ENCODE measurements around the gene NMBR.
"Not testable (repeated sequence)": the region's sequence is repeated elsewhere in the genome, so short reads cannot be mapped to it uniquely, and the experiment has no call there.

NMBR gene

GRCh38 chr6:142155091-142155490 lies 8.2 kb upstream of the NMBR start:
- H3K9ac ChIP-seq (ENCODE audit: low read length): no peak overlapping the region
- H3K27ac ChIP-seq (ENCODE audit: low read depth, low read length): peak overlapping the region; percentile 76
- peak overlapping the region; percentile 2; the same call in 1 of the 2 replicates for H3K4me3 ChIP-seq (ENCODE audit: low read depth, low read length)
- H3K4me1 ChIP-seq (ENCODE audit: control insufficient read depth, insufficient read depth, low read length): peaks cover 19% of the 10 kb centered on the region
- H3K36me3 ChIP-seq (ENCODE audit: control insufficient read depth, insufficient read depth, low read length): no peaks in the 10 kb centered on the region
- H3K9me3 ChIP-seq (ENCODE audit: control insufficient read depth, insufficient read depth, low read depth, low read length): no peaks in the 10 kb centered on the region
- no peaks in the 10 kb centered on the region for H3K27me3 ChIP-seq (ENCODE audit: control insufficient read depth, insufficient read depth, low read length)

GRCh38 chr6:142154336-142154735 lies 7.4 kb upstream of the NMBR start:
- Histone ChIP-seq H3K9me3 (ENCODE audit: control insufficient read depth, insufficient read depth, low read depth, low read length) (no peaks in the 10 kb centered on the region), H3K27me3 (ENCODE audit: control insufficient read depth, insufficient read depth, low read length) (no peaks in the 10 kb centered on the region), H3K4me3 (ENCODE audit: low read depth, low read length) (no peak overlapping the region), H3K27ac (ENCODE audit: low read depth, low read length) (0 out of 2 replicates have a peak overlapping the region, but pooled peaks have one; percentile 26), H3K9ac (ENCODE audit: low read length) (no peak overlapping the region), H3K36me3 (ENCODE audit: control insufficient read depth, insufficient read depth, low read length) (no peaks in the 10 kb centered on the region), H3K4me1 (ENCODE audit: control insufficient read depth, insufficient read depth, low read length) (peaks cover 23% of the 10 kb centered on the region)

GRCh38 chr6:142153196-142153595 lies 6.3 kb upstream of the NMBR start:
- no peak overlapping the region for H3K27ac ChIP-seq (ENCODE audit: low read depth, low read length)
- H3K36me3 ChIP-seq (ENCODE audit: control insufficient read depth, insufficient read depth, low read length): no peaks in the 10 kb centered on the region
- no peaks in the 10 kb centered on the region for H3K9me3 ChIP-seq (ENCODE audit: control insufficient read depth, insufficient read depth, low read depth, low read length)
- H3K4me1 ChIP-seq (ENCODE audit: control insufficient read depth, insufficient read depth, low read length): peaks cover 34% of the 10 kb centered on the region
- no peaks in the 10 kb centered on the region for H3K27me3 ChIP-seq (ENCODE audit: control insufficient read depth, insufficient read depth, low read length)
- no peak overlapping the region for H3K9ac ChIP-seq (ENCODE audit: low read length)
- no peak overlapping the region for H3K4me3 ChIP-seq (ENCODE audit: low read depth, low read length)

- Histone ChIP-seq H3K36me3 (ENCODE audit: control insufficient read depth, insufficient read depth, low read length) (no peaks in the 10 kb centered on the region), H3K4me3 (ENCODE audit: low read depth, low read length) (no peak overlapping the region), H3K9me3 (ENCODE audit: control insufficient read depth, insufficient read depth, low read depth, low read length) (no peaks in the 10 kb centered on the region), H3K4me1 (ENCODE audit: control insufficient read depth, insufficient read depth, low read length) (peaks cover 38% of the 10 kb centered on the region), H3K9ac (ENCODE audit: low read length) (no peak overlapping the region), H3K27ac (ENCODE audit: low read depth, low read length) (no peak overlapping the region), H3K27me3 (ENCODE audit: control insufficient read depth, insufficient read depth, low read length) (no peaks in the 10 kb centered on the region)
These were observed 5.8 kb upstream of the NMBR start for GRCh38 chr6:142152746-142153145.

- H3K9me3 ChIP-seq (ENCODE audit: control insufficient read depth, insufficient read depth, low read depth, low read length); H3K27ac ChIP-seq (ENCODE audit: low read depth, low read length); H3K36me3 ChIP-seq (ENCODE audit: control insufficient read depth, insufficient read depth, low read length); H3K4me3 ChIP-seq (ENCODE audit: low read depth, low read length); H3K27me3 ChIP-seq (ENCODE audit: control insufficient read depth, insufficient read depth, low read length); H3K4me1 ChIP-seq (ENCODE audit: control insufficient read depth, insufficient read depth, low read length); H3K9ac ChIP-seq (ENCODE audit: low read length): not testable (repeated sequence)
These were observed 5.4 kb downstream of the NMBR start for GRCh38 chr6:142141531-142141930.

- Histone ChIP-seq H3K27me3 (ENCODE audit: control insufficient read depth, insufficient read depth, low read length) (no peaks in the 10 kb centered on the region), H3K9me3 (ENCODE audit: control insufficient read depth, insufficient read depth, low read depth, low read length) (no peaks in the 10 kb centered on the region), H3K4me3 (ENCODE audit: low read depth, low read length) (no peak overlapping the region), H3K27ac (ENCODE audit: low read depth, low read length) (no peak overlapping the region), H3K9ac (ENCODE audit: low read length) (no peak overlapping the region), H3K4me1 (ENCODE audit: control insufficient read depth, insufficient read depth, low read length) (no peaks in the 10 kb centered on the region), H3K36me3 (ENCODE audit: control insufficient read depth, insufficient read depth, low read length) (no peaks in the 10 kb centered on the region)
These were observed 8.0 kb downstream of the NMBR start for GRCh38 chr6:142138876-142139275.

GRCh38 chr6:142132625-142133024 lies 14.3 kb downstream of the NMBR start, which contains the start of gene GJE1:
TSS of gene GJE1 (plus strand) at chr6:142132925. CDS start at chr6:142133159, 234 bp downstream.
- Histone ChIP-seq H3K36me3 (ENCODE audit: control insufficient read depth, insufficient read depth, low read length) (no peaks in the 10 kb centered on the region), H3K27me3 (ENCODE audit: control insufficient read depth, insufficient read depth, low read length) (no peaks in the 10 kb centered on the region), H3K4me1 (ENCODE audit: control insufficient read depth, insufficient read depth, low read length) (0 out of 2 replicates have a peak, but pooled peaks cover 4% of the 10 kb centered on the region), H3K9ac (ENCODE audit: low read length) (no peak within 1 kb of the TSS), H3K4me3 (ENCODE audit: low read depth, low read length) (no peak within 1 kb of the TSS), H3K27ac (ENCODE audit: low read depth, low read length) (no peak within 1 kb of the TSS), H3K9me3 (ENCODE audit: control insufficient read depth, insufficient read depth, low read depth, low read length) (no peaks in the 10 kb centered on the region)

- H3K27ac ChIP-seq (ENCODE audit: low read depth, low read length): no peak overlapping the region
- H3K9ac ChIP-seq (ENCODE audit: low read length): no peak overlapping the region
- H3K27me3 ChIP-seq (ENCODE audit: control insufficient read depth, insufficient read depth, low read length): no peaks in the 10 kb centered on the region
- no peaks in the 10 kb centered on the region for H3K9me3 ChIP-seq (ENCODE audit: control insufficient read depth, insufficient read depth, low read depth, low read length)
- H3K4me3 ChIP-seq (ENCODE audit: low read depth, low read length): no peak overlapping the region
- H3K4me1 ChIP-seq (ENCODE audit: control insufficient read depth, insufficient read depth, low read length): 0 out of 2 replicates have a peak, but pooled peaks cover 4% of the 10 kb centered on the region
- no peaks in the 10 kb centered on the region for H3K36me3 ChIP-seq (ENCODE audit: control insufficient read depth, insufficient read depth, low read length)
These were observed 16.1 kb downstream of the NMBR start for GRCh38 chr6:142130814-142131213.

GRCh38 chr6:142121342-142121741 lies 25.6 kb downstream of the NMBR start:
- no peaks in the 10 kb centered on the region for H3K4me1 ChIP-seq (ENCODE audit: control insufficient read depth, insufficient read depth, low read length)
- no peak overlapping the region for H3K27ac ChIP-seq (ENCODE audit: low read depth, low read length)
- no peaks in the 10 kb centered on the region for H3K27me3 ChIP-seq (ENCODE audit: control insufficient read depth, insufficient read depth, low read length)
- no peaks in the 10 kb centered on the region for H3K9me3 ChIP-seq (ENCODE audit: control insufficient read depth, insufficient read depth, low read depth, low read length)
- no peak overlapping the region for H3K4me3 ChIP-seq (ENCODE audit: low read depth, low read length)
- H3K36me3 ChIP-seq (ENCODE audit: control insufficient read depth, insufficient read depth, low read length): no peaks in the 10 kb centered on the region
- no peak overlapping the region for H3K9ac ChIP-seq (ENCODE audit: low read length)

GRCh38 chr6:142118925-142119324 lies 28.0 kb downstream of the NMBR start:
- Histone ChIP-seq H3K9ac (ENCODE audit: low read length) (no peak overlapping the region), H3K27me3 (ENCODE audit: control insufficient read depth, insufficient read depth, low read length) (no peaks in the 10 kb centered on the region), H3K4me1 (ENCODE audit: control insufficient read depth, insufficient read depth, low read length) (no peaks in the 10 kb centered on the region), H3K4me3 (ENCODE audit: low read depth, low read length) (no peak overlapping the region), H3K36me3 (ENCODE audit: control insufficient read depth, insufficient read depth, low read length) (no peaks in the 10 kb centered on the region), H3K27ac (ENCODE audit: low read depth, low read length) (no peak overlapping the region), H3K9me3 (ENCODE audit: control insufficient read depth, insufficient read depth, low read depth, low read length) (no peaks in the 10 kb centered on the region)

- H3K27ac ChIP-seq (ENCODE audit: low read depth, low read length): no peak overlapping the region
- H3K4me3 ChIP-seq (ENCODE audit: low read depth, low read length): no peak overlapping the region
- H3K9ac ChIP-seq (ENCODE audit: low read length): no peak overlapping the region
- no peaks in the 10 kb centered on the region for H3K9me3 ChIP-seq (ENCODE audit: control insufficient read depth, insufficient read depth, low read depth, low read length)
- H3K4me1 ChIP-seq (ENCODE audit: control insufficient read depth, insufficient read depth, low read length): no peaks in the 10 kb centered on the region
- H3K36me3 ChIP-seq (ENCODE audit: control insufficient read depth, insufficient read depth, low read length): no peaks in the 10 kb centered on the region
- no peaks in the 10 kb centered on the region for H3K27me3 ChIP-seq (ENCODE audit: control insufficient read depth, insufficient read depth, low read length)
These were observed 28.6 kb downstream of the NMBR start for GRCh38 chr6:142118328-142118727.

GRCh38 chr6:142117366-142117765 lies 29.6 kb downstream of the NMBR start:
- Histone ChIP-seq H3K36me3 (ENCODE audit: control insufficient read depth, insufficient read depth, low read length) (no peaks in the 10 kb centered on the region), H3K9ac (ENCODE audit: low read length) (no peak overlapping the region), H3K27ac (ENCODE audit: low read depth, low read length) (no peak overlapping the region), H3K4me1 (ENCODE audit: control insufficient read depth, insufficient read depth, low read length) (no peaks in the 10 kb centered on the region), H3K9me3 (ENCODE audit: control insufficient read depth, insufficient read depth, low read depth, low read length) (no peaks in the 10 kb centered on the region), H3K4me3 (ENCODE audit: low read depth, low read length) (no peak overlapping the region), H3K27me3 (ENCODE audit: control insufficient read depth, insufficient read depth, low read length) (no peaks in the 10 kb centered on the region)
